ENCODE results near the gene FAXC. TPM values are rescaled to one million over a fixed set of nuclear protein-coding genes. Genes with fewer than 3 reads are reported as not detected.

The FAXC gene
- total and polyA plus RNA-seq, 2 of the 13 experiments (the other 11 are each of a cell fraction or from before 2014, with no cell fraction given) = 0.11 to 0.63 TPM

DNA sequence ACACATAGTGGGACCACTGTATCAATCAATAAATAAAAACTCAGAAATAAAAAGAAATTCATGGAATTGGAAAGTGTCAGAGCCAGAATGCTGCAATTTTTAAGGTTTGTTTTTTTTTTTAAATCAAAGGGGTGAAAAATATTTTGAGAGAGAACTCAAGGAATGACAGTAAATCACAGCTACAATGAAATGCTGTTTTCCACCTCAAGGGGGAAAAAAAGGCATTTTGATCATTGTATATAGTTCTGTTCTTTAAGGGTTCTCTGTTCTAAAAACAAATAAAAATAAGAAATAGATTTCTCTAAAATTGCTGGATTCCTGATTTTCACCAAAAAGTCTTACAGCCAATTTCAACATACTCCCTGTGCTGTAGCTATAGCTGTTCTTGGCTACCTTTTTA lies 24.5 kb downstream of the FAXC start:
- H2AFZ ChIP-seq (ENCODE audit: low read length) = no peak overlapping the region
- H4K20me1 ChIP-seq (ENCODE audit: insufficient read depth, low read length) = no peaks in the 10 kb centered on the region
- no peaks in the 10 kb centered on the region for H3K4me1 ChIP-seq (ENCODE audit: insufficient read depth, low read length)
- H3K9me3 ChIP-seq (ENCODE audit: low read length) = no peaks in the 10 kb centered on the region
- FAIRE-seq (no peak), ATAC-seq (no peak), DNase-seq (ENCODE audit: low spot score) (no peak)
- no peaks in the 10 kb centered on the region for H3K27me3 ChIP-seq (ENCODE audit: control insufficient read depth in 1 of 2, insufficient read depth in 2 of 2, low read length in 2 of 2)
- intact Hi-C loops (cut with micrococcal nuclease; ENCODE audit: unreplicated experiment) (no loop called here), in situ Hi-C loops (cut with HindIII; ENCODE audit: extremely low pct_ligation_motif_present, low pct_unique_long_range_greater_than_20kb) (loop anchor here (25.0 kb wide), 1 partner anchor 487 kb away; no protein-coding TSS in a partner anchor)
- H3K4me3 ChIP-seq (replicated peaks in 1 of 3; ENCODE audit: insufficient read depth in 1 of 3, low read depth in 2 of 3, low read length in 3 of 3) = no peak overlapping the region
- no peak for TF ChIP-seq ZFP37 (CRISPR knock-in tag; IDR thresholded peaks at IDR 0.05; ENCODE audit: borderline replicate concordance)
- TF ChIP-seq PLRG1 (conservative IDR thresholded peaks at IDR 0.05) = no peak
- no peak for TF ChIP-seq NR2F6 (IDR thresholded peaks at IDR 0.05)
- TF ChIP-seq NR2F6 (CRISPR knock-in tag; IDR thresholded peaks at IDR 0.05) = no peak
- TF ChIP-seq CBX1 (IDR thresholded peaks at IDR 0.05; ENCODE audit: low read depth) = no peak
- TF ChIP-seq RARA (CRISPR knock-in tag; IDR thresholded peaks at IDR 0.05) = no peak
- TF ChIP-seq FOXM1 (CRISPR knock-in tag; IDR thresholded peaks at IDR 0.05) = no peak
- no peak for TF ChIP-seq PHF21A (CRISPR knock-in tag; IDR thresholded peaks at IDR 0.05)
- no peak for TF ChIP-seq SNRNP70 (IDR thresholded peaks at IDR 0.05; ENCODE audit: low read depth, low read length)
- no peak for TF ChIP-seq ESRRA (CRISPR knock-in tag; IDR thresholded peaks at IDR 0.05; ENCODE audit: low read depth)
- TF ChIP-seq FOSL1 (CRISPR knock-in tag; IDR thresholded peaks at IDR 0.05; ENCODE audit: borderline replicate concordance) = no peak
- TF ChIP-seq, protein P1, sequence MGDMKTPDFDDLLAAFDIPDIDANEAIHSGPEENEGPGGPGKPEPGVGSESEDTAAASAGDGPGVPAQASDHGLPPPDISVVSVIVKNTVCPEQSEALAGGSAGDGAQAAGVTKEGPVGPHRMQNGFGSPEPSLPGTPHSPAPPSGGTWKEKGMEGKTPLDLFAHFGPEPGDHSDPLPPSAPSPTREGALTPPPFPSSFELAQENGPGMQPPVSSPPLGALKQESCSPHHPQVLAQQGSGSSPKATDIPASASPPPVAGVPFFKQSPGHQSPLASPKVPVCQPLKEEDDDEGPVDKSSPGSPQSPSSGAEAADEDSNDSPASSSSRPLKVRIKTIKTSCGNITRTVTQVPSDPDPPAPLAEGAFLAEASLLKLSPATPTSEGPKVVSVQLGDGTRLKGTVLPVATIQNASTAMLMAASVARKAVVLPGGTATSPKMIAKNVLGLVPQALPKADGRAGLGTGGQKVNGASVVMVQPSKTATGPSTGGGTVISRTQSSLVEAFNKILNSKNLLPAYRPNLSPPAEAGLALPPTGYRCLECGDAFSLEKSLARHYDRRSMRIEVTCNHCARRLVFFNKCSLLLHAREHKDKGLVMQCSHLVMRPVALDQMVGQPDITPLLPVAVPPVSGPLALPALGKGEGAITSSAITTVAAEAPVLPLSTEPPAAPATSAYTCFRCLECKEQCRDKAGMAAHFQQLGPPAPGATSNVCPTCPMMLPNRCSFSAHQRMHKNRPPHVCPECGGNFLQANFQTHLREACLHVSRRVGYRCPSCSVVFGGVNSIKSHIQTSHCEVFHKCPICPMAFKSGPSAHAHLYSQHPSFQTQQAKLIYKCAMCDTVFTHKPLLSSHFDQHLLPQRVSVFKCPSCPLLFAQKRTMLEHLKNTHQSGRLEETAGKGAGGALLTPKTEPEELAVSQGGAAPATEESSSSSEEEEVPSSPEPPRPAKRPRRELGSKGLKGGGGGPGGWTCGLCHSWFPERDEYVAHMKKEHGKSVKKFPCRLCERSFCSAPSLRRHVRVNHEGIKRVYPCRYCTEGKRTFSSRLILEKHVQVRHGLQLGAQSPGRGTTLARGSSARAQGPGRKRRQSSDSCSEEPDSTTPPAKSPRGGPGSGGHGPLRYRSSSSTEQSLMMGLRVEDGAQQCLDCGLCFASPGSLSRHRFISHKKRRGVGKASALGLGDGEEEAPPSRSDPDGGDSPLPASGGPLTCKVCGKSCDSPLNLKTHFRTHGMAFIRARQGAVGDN (CRISPR knock-in tag; IDR thresholded peaks at IDR 0.05) = no peak
- TF ChIP-seq MED13 (CRISPR knock-in tag; IDR thresholded peaks at IDR 0.05) = no peak
- no peak for TF ChIP-seq YEATS2 (CRISPR knock-in tag; IDR thresholded peaks at IDR 0.05; ENCODE audit: borderline replicate concordance)
- TF ChIP-seq, protein P2, sequence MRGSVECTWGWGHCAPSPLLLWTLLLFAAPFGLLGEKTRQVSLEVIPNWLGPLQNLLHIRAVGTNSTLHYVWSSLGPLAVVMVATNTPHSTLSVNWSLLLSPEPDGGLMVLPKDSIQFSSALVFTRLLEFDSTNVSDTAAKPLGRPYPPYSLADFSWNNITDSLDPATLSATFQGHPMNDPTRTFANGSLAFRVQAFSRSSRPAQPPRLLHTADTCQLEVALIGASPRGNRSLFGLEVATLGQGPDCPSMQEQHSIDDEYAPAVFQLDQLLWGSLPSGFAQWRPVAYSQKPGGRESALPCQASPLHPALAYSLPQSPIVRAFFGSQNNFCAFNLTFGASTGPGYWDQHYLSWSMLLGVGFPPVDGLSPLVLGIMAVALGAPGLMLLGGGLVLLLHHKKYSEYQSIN (CRISPR knock-in tag; IDR thresholded peaks at IDR 0.05; ENCODE audit: borderline replicate concordance) = no peak
- TF ChIP-seq, protein P3, sequence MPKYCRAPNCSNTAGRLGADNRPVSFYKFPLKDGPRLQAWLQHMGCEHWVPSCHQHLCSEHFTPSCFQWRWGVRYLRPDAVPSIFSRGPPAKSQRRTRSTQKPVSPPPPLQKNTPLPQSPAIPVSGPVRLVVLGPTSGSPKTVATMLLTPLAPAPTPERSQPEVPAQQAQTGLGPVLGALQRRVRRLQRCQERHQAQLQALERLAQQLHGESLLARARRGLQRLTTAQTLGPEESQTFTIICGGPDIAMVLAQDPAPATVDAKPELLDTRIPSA (CRISPR knock-in tag; IDR thresholded peaks at IDR 0.05; ENCODE audit: borderline replicate concordance) = no peak
- no peak for TF ChIP-seq ZEB1 (IDR thresholded peaks at IDR 0.05; ENCODE audit: insufficient replicate concordance, low read depth)
- no peak for TF ChIP-seq ZBTB21 (CRISPR knock-in tag; IDR thresholded peaks at IDR 0.05)
- TF ChIP-seq, protein P4, sequence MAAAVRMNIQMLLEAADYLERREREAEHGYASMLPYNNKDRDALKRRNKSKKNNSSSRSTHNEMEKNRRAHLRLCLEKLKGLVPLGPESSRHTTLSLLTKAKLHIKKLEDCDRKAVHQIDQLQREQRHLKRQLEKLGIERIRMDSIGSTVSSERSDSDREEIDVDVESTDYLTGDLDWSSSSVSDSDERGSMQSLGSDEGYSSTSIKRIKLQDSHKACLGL (CRISPR knock-in tag; IDR thresholded peaks at IDR 0.05) = no peak
- TF ChIP-seq BHLHE40 (IDR thresholded peaks at IDR 0.05; ENCODE audit: low read length) = no peak
- ChIA-PET POLR2A (no interaction called here), CTCF (ENCODE audit: low intra/inter-chr PET ratio, low total read pairs) (no interaction called here)
- H3K36me3 ChIP-seq (replicated peaks in 1 of 2; ENCODE audit: control insufficient read depth in 1 of 2, insufficient read depth in 2 of 2, low read length in 2 of 2) = no peaks in the 10 kb centered on the region
- H3K27ac ChIP-seq (ENCODE audit: extremely low read length, insufficient read depth, low read length) = no peak overlapping the region
- no TSS peak for BruUV-seq (replicated peaks)
- no peak overlapping the region for H3K4me2 ChIP-seq (ENCODE audit: low read depth, low read length)
- H3K79me2 ChIP-seq (ENCODE audit: insufficient read depth, low read length) = no peaks in the 10 kb centered on the region
- no peak overlapping the region for H3K9ac ChIP-seq (ENCODE audit: insufficient read depth, low read depth, low read length)
